B cell (primary cell): Measurements from ENCODE around the gene TENM4. TPM values are rescaled to one million over a fixed set of nuclear protein-coding genes. Genes with fewer than 3 reads are reported as not detected.

Source experiments
- ATAC-seq: fragments of 200-7000 bp; cut with Tn5 transposase; one replicate; pipeline ENCODE4 v1.10.0; 2021; ENCODE audit warnings: low read depth, mild to moderate bottlenecking, moderate number of reproducible peaks, moderate library complexity
- CTCF ChIA-PET: fragments of 350-600 bp; sonication (Branson Sonifier 250); formaldehyde crosslinking; loops from one replicate; lab custom pipeline; 2021; ENCODE audit warnings: antibody characterized with exemption, inconsistent platforms; lab: Charles Lee
- POLR2A ChIA-PET: fragments of 350-600 bp; sonication (Branson Sonifier 250); formaldehyde crosslinking; loops from one replicate; lab custom pipeline; 2021; ENCODE audit warnings: antibody characterized with exemption; lab: Charles Lee
- DNase-seq: peaks from one replicate; pipeline ENCODE4 v3.0.0; 2013
- H2AFZ ChIP-seq: 2 replicates; pipeline ENCODE4 v1.6.1; 2012; ENCODE audit warnings: mild to moderate bottlenecking, low read depth, low read length; ENCODE audit not compliant: insufficient read depth, poor library complexity, severe bottlenecking
- H3K27ac ChIP-seq, 2 donors: 1 replicate in 1 of 2; 2 replicates in 1 of 2; pipeline ENCODE4 v1.5.1; 2012 to 2013; ENCODE audit warnings: low read length in 2 of 2, mild to moderate bottlenecking in 2 of 2, moderate library complexity in 1 of 2
- H3K27me3 ChIP-seq, 4 experiments: fragments of 200-600 bp in 1 of 4; sonication (generic) in 1 of 4; replicated peaks in 1 of 4; 1 replicate in 2 of 4; 2 replicates in 2 of 4; pipeline versions ENCODE4 v1.6.1 to v1.7.0; 2013 to 2016; ENCODE audit warnings: low read length in 3 of 4, mild to moderate bottlenecking in 2 of 4, mixed read lengths in 1 of 4, moderate library complexity in 1 of 4; ENCODE audit not compliant: insufficient read depth in 4 of 4, control insufficient read depth in 3 of 4; ENCODE audit errors: control extremely low read depth in 1 of 4
- H3K36me3 ChIP-seq, 2 experiments: replicated peaks in 1 of 2; 1 replicate in 1 of 2; 2 replicates in 1 of 2; pipeline versions ENCODE4 v1.6.1 to v1.7.1; 2013; ENCODE audit warnings: low read length in 1 of 2; ENCODE audit not compliant: insufficient read depth in 2 of 2, control insufficient read depth in 1 of 2; ENCODE audit errors: control extremely low read depth in 1 of 2, extremely low read depth in 1 of 2
- H3K4me1 ChIP-seq, 2 donors: fragments of 200-600 bp in 1 of 2; sonication (generic) in 1 of 2; 1 replicate in 1 of 2; 2 replicates in 1 of 2; pipeline versions ENCODE4 v1.5.1 to v1.6.1; 2013 to 2017; ENCODE audit warnings: low read length in 2 of 2; ENCODE audit not compliant: control insufficient read depth in 2 of 2, insufficient read depth in 2 of 2
- H3K4me2 ChIP-seq: replicated peaks from 2 replicates; pipeline ENCODE3; 2012; ENCODE audit warnings: mild to moderate bottlenecking, low read depth, low read length; ENCODE audit not compliant: poor library complexity, severe bottlenecking
- H3K4me3 ChIP-seq, 5 experiments: fragments of 200-600 bp in 1 of 5; sonication (generic) in 1 of 5; 1 replicate in 3 of 5; 2 replicates in 2 of 5; pipeline versions ENCODE4 v1.5.1 to v1.7.0; 2011 to 2016; ENCODE audit warnings: low read length in 4 of 5, mild to moderate bottlenecking in 4 of 5, low read depth in 2 of 5, control low read depth in 1 of 5, moderate library complexity in 1 of 5; ENCODE audit not compliant: insufficient read depth in 1 of 5; ENCODE audit errors: control extremely low read depth in 1 of 5, extremely low read depth in 1 of 5
- H3K79me2 ChIP-seq: fragments of 200-600 bp; sonication (generic); one replicate; pipeline ENCODE4 v1.6.0; 2016; ENCODE audit warnings: low read length; ENCODE audit not compliant: control insufficient read depth, insufficient read depth
- H3K9ac ChIP-seq: fragments of 200-600 bp; sonication (generic); 2 replicates; pipeline ENCODE4 v1.6.1; 2017; ENCODE audit warnings: mild to moderate bottlenecking, low read length, moderate library complexity
- H3K9me3 ChIP-seq, 3 donors: one replicate each; pipeline versions ENCODE4 v1.6.1 to v1.7.1; 2013; ENCODE audit warnings: low read length in 2 of 3; ENCODE audit not compliant: control insufficient read depth in 2 of 3, insufficient read depth in 1 of 3; ENCODE audit errors: control extremely low read depth in 1 of 3
- H4K20me1 ChIP-seq: 2 replicates; pipeline ENCODE4 v1.6.0; 2012; ENCODE audit warnings: mild to moderate bottlenecking, low read length; ENCODE audit not compliant: insufficient read depth, control insufficient read depth, poor library complexity, severe bottlenecking
- H3K27ac Mint-ChIP-seq: one replicate; pipeline ENCODE4 v1.8.0; 2021; ENCODE audit warnings: mixed read lengths
- H3K27me3 Mint-ChIP-seq: one replicate; pipeline ENCODE4 v1.8.0; 2021; ENCODE audit warnings: mixed read lengths
- H3K4me1 Mint-ChIP-seq: one replicate; pipeline ENCODE4 v1.8.0; 2021; ENCODE audit warnings: mixed read lengths
- H3K4me3 Mint-ChIP-seq: one replicate; pipeline ENCODE4 v1.8.0; 2021; ENCODE audit warnings: mixed read lengths
- H3K9me3 Mint-ChIP-seq: one replicate; pipeline ENCODE4 v1.8.0; 2022; ENCODE audit warnings: mixed read lengths; ENCODE audit not compliant: insufficient read depth
- CTCF ChIP-seq: fragments of 200-600 bp; IDR thresholded peaks from one replicate; pipeline ENCODE4 v1.8.0; 2022; ENCODE audit warnings: antibody characterized with exemption, mild to moderate bottlenecking
- EZH2 ChIP-seq: IDR thresholded peaks from 2 replicates; pipeline ENCODE4 v1.6.1; 2012; ENCODE audit warnings: borderline replicate concordance, low read depth, mild to moderate bottlenecking, moderate library complexity, low read length; ENCODE audit not compliant: insufficient read depth, poor library complexity, severe bottlenecking
- WGBS: methylation state at CpG from one replicate; pipeline ENCODE4 v1.1.5; 2013; ENCODE audit warnings: missing lambda C conversion rate; ENCODE audit not compliant: insufficient coverage; 5-methylcytosine and 5-hydroxymethylcytosine counted together
- intact Hi-C: fragments of 100-400 bp; cut with micrococcal nuclease; formaldehyde crosslinking; loops from one replicate; pipeline ENCODE4 v1.10.0; 2022
- polyA plus RNA-seq: library from polyadenylated mRNA; depleted of rRNA; stranded (reverse); fragments of >200 nt; gene quantifications from 2 replicates; pipeline ENCODE4 v1.2.3, GENCODE V29; 2012
- total RNA-seq, 2 donors: library from RNA; stranded (reverse); fragments of 120-200 nt in 1 of 2; gene quantifications; 1 replicate in 1 of 2; 2 replicates in 1 of 2; pipeline versions ENCODE4 v1.2.3 to v1.2.4, GENCODE V29; 2013 to 2022

Gene TENM4
- total and polyA plus RNA-seq, 2 donors (not counting 1 experiment from before 2014, with no cell fraction given): 0.09 to 5.7 TPM

GRCh38 chr11:79358258-79358657 lies 82.6 kb downstream of the TENM4 start:
- peaks cover 3% of the 10 kb centered on the region for H3K27me3 Mint-ChIP-seq
- CTCF ChIA-PET: no interaction called here
- POLR2A ChIA-PET: interaction anchor here (0.7 kb wide), 1 partner anchor 19 kb away, joined by 3 read pairs; no protein-coding TSS in a partner anchor
- Histone ChIP-seq H4K20me1 (no peaks in the 10 kb centered on the region), H3K4me3 (no peak overlapping the region), H3K9ac (no peak overlapping the region), H3K79me2 (no peaks in the 10 kb centered on the region), H3K9me3 (no peaks in the 10 kb centered on the region), H3K27ac (no peak overlapping the region), H3K4me2 (no peak overlapping the region), H2AFZ (no peak overlapping the region), H3K27me3 (no peaks in the 10 kb centered on the region), H3K4me1 (no peaks in the 10 kb centered on the region), H3K36me3 (no peaks in the 10 kb centered on the region)
- H3K4me1 Mint-ChIP-seq: no peaks in the 10 kb centered on the region
- WGBS: 61% methylated on average over 4 of the region's 5 CpGs
- no peak overlapping the region for H3K27ac Mint-ChIP-seq
- intact Hi-C loops: no loop called here
- DNase-seq: no peak
- no peak for ATAC-seq
- H3K4me3 Mint-ChIP-seq: no peak overlapping the region
- no peaks in the 10 kb centered on the region for H3K9me3 Mint-ChIP-seq
- TF ChIP-seq CTCF (no peak), EZH2 (no peak)

GRCh38 chr11:79353706-79354105 lies 87.1 kb downstream of the TENM4 start:
- peaks cover 10% of the 10 kb centered on the region for H3K27me3 Mint-ChIP-seq
- Histone ChIP-seq H3K4me3 (no peak overlapping the region), H3K79me2 (no peaks in the 10 kb centered on the region), H3K27me3 (no peaks in the 10 kb centered on the region), H3K4me2 (no peak overlapping the region), H3K9me3 (no peaks in the 10 kb centered on the region), H3K4me1 (no peaks in the 10 kb centered on the region), H4K20me1 (no peaks in the 10 kb centered on the region), H3K27ac (no peak overlapping the region), H2AFZ (no peak overlapping the region), H3K9ac (no peak overlapping the region), H3K36me3 (no peaks in the 10 kb centered on the region)
- CTCF ChIA-PET: no interaction called here
- POLR2A ChIA-PET: no interaction called here
- 100% methylated on average over 1 of the region's 3 CpGs for WGBS
- H3K9me3 Mint-ChIP-seq: no peaks in the 10 kb centered on the region
- intact Hi-C loops: no loop called here
- DNase-seq (no peak), ATAC-seq (no peak)
- TF ChIP-seq EZH2 (no peak), CTCF (no peak)
- no peak overlapping the region for H3K4me3 Mint-ChIP-seq
- no peak overlapping the region for H3K27ac Mint-ChIP-seq
- no peaks in the 10 kb centered on the region for H3K4me1 Mint-ChIP-seq
